Stimulated activated CD8-positive, alpha-beta memory T cell treated with anti-CD3 and anti-CD28 coated beads, Interleukin-4, amount 100 ng/mL, for 1 hour (primary cell): ENCODE data around the gene PAPPA.

Experiments
- DNase-seq, 2 donors: peaks; one replicate each; pipeline ENCODE4 v3.0.0-alpha.2; 2020; ENCODE audit warnings: low read depth in 2 of 2, low spot score in 1 of 2

PAPPA gene

DNA sequence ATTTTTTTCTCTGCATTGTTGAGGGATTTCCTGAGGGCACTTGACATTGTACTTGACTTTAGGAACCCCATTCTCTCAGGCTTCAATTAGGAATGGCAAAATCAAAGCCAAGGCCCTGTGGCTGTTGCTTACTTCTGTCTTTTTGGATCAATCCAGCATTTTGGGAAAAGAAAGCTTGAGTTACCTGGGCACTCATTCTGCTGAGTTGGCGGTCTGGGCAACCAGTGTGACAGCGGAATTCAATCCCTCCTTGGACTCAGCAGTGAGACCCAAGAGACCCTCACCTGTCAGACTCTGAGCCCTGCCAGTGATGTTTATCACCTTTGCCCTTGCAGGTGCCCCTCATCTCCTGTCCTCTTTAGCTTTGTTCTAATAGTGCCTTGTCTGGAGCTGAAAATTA is 225.3 kb downstream of the PAPPA start:
- no peak for DNase-seq

DNA sequence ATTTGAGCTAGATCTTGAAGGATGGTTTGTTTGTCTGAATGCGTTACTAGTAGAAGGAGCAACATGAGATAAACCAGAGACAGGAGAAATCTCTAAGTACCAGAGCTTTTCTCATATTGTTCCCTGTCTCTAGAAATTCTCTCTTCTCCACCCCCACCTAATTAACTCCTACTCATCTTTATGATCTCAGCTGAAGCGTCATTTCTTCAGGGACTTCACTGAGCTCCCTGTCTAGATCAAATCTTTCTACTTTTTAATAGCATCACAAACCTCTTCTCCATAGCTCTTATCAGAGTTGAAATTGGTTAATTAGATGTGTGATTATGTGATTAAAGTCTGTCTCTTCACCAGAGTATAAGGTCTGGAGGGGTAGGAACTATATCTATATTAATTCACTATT is 226.2 kb downstream of the PAPPA start:
- no peak for DNase-seq

DNA sequence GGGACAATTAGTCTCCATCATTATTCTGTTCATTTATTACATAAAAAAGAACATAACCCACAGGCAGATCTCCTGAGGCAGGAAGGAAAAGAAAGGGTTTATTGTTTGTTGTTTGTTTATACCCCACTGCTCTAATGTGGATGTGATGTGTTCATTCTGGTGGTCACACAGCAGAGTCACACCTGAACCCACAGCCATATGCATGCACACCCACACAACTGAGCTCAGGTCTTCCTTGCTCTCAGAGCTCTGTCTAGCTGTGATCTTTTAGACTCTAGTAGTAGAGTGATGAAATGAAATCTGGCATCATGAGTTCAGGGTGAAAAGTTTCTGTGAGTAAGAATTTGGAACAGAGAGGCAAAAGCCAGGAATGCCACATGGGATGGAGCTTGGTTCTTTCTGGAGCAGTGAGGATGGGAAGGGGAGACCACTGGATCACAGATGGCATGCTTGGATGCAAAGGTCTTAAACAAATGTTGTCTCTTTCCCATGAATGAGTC is 227.0 kb downstream of the PAPPA start:
- DNase-seq: no peak

DNA sequence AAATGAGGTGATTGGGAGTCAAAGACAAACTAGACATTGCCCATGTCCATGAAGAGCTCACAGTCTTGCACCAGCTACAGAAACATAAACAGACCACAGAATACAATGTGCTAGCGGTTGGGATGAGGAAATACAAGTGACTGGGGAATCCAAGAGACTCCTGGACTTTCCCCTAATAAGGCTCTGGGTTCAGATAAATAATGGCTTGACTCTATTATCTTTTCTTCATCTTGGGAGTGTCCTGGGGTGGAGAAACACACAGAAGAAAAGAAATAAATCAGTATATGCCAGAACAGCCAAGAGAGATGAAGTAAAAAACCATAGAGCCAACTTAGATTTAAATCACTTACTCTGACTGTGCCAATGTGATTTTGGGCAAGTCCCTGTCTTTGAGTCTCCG is 227.8 kb downstream of the PAPPA start:
- no peak for DNase-seq

DNA sequence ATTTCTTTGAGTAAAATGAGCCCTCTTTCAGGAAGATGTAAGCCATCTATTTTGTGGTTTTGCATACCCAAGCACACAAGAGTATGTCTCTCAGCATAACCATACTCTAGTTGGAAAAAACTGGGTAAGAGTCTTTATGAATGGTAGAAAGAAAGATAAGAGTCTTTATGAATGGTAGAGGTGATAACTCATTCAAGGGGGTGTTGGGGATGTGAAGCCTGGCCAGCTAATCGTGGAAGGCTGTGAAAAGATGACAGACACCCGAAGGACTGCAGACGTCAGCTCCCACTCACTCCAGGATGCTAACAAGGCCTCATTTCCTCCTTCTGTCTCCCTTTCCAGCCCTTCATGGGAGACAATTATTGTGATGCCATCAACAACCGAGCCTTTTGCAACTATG is 228.5 kb downstream of the PAPPA start:
- no peak for DNase-seq

DNA sequence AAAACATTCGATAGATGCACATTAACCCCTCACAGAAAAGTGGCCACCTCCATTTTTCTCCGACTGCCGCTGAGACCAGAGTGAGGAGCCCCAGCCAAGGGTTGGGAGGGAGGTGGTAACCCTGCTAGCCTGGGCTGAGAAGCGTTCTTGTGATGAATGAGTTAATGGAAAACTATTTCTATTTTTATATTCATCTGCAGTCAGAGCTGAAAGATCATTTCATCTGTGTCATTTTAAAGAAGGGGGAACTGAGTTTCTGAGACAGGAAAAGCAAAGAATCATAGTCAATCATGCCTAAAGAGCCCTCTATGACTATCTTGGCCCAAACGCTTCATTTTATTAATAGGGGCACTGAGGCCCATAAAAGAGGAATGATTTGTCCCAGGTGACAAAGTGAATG is 229.5 kb downstream of the PAPPA start:
- DNase-seq: no peak

DNA sequence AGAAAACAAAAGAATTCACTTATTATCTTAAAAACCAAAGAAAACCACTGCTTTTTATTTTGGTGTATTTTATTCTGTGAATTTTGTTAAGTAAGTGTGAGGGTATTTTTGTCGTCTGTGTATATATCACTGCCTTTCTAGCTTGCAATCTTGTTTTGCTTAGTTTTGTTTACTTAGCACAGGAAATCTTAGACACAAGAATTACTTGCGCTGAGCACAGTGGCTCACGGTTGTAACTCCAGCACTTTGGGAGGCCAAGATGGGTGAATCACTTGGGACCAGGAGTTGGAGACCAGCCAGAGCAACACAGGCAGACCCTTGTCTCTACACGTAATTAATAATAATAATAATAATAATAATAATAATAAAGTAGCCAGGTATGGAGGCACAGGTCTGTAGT is 230.3 kb downstream of the PAPPA start:
- DNase-seq: no peak

DNA sequence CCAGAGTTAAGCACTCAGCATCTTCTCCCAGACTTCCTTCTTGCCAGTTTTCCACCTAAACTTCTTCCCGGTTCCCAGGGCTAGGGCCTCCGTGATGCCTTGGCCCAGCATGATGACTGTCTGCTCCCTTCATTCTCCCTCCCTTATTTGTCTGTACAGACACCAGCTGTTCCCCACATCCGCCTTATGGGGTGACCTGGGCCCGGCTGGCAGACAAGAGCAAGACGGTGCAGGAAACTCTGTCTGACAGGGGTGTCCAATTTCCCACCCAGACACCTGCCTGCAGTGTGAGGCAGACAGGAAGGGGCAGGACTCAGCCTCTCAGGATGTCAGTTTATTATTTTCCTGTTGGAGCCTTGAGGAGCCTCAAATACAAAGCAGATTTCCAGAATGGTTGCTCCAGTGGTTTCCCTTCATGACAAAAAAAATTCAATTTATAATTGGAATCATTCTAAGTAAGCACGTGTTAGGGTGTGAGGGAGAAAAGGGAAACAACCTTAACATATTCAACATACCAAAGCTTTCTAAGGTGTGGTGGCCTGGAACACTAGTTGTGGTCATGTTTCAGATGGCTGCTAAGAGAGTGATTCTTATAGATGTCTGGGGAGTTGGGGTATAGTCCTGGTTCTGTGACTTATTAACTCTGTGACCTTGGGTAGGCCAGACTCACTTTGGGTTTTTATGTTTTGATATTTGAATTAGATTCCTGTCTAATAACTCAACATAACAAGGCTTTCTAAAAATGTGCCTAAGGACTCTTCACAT is 234.5 kb downstream of the PAPPA start:
- no peak for DNase-seq

DNA sequence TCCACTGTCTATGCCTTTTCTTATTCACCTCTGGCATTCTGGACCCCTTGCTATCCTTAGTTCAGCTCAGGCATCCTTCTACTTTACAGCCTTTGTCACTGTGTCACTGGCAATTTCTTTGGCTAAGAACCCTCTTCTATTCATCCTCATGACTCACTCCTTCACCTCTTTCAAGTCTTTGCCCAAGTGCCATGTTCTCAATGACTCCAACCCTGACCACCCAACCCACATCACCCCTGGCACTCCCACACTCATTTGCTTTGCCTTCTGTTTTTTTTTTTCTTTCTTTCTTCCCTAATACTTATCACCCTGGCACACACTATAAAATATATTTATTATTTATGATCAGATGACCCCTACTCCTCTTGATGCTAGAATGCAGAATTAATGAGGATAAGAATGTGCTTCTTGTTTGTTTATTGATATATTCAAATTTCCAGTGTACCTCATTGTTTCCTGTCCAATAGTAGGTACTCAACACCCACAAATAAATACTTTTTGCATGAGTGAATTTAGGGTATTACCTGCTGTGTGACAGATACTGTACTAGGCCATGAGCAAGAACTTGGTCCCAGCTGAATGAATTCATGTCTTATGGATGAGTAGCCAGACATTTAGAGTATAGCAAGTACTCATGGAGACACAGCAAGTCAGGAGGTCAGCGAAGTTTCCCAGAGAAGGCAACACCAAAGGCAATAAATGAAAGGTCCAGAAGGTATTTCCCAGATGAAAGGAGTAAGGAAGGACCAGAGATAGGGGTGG is 236.1 kb downstream of the PAPPA start:
- DNase-seq: no peak

DNA sequence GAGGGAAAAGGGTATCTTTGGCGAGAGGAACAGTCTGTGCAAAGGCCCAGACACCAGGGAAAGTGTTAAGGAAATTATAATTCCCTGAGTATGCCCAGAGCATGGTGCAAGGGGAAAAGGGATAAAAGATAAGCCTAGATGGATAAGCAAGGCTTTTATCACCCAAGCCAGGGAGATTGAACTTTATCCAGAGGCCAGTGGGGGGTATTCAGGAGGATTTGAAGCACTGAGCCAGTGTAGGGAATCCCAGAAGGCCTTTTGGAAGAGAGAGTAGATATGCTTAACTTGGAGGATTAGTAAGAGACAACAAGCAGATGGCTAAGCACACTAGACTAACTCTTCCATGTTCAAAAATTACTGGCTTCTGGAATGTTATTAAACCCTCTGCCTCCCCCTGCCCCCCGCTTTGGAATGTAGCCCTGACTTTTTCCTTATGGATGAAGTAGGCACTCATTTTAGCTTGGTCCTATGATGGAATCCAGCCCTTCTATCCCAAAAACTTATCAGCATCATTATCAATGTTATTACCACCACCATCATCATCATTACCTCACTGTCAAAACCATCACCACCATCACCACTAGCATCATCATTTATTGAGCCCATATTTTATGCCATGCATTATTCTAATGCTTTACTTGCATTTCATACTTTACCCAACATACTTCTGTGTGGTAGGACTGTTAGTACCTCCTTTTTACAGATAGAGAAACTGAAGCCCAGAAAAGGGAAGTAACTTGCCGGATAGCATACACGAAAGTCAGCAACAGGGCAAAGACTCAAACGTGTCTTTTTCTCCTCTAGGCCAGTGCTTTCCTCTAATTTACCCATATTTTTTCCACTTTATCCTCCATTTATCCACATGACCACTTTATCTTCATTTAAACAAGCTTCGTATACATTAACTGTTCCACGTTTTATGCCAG is 237.0 kb downstream of the PAPPA start:
- DNase-seq: no peak

DNA sequence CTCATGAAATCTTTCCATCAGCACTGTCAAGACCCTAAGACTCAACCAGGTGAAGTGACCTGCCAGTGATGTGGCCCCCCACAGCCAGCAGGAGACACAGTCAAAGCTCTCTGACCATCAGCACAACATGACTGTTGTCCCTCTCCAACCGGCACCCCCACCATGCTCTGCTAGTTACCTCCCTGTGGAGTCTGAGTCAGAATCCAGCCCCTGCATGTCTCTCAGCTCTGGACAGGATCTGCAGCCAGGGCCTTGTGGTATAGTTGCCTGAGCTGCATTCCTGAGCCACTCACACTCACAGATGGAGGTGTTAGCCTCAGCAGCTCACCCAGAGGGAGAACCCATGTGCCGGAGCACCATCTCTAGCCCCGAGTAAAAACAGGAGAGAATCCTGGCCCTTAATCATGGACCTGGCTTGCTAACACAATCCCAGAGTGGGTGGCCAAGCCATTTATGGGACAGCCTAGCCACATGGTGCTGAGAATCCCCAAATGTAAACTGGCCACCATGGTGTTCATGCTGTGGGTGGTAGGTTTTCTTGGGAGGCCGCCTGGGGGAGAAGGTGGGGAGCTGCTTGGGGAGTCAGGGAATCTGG is 237.8 kb downstream of the PAPPA start:
- no peak for DNase-seq

DNA sequence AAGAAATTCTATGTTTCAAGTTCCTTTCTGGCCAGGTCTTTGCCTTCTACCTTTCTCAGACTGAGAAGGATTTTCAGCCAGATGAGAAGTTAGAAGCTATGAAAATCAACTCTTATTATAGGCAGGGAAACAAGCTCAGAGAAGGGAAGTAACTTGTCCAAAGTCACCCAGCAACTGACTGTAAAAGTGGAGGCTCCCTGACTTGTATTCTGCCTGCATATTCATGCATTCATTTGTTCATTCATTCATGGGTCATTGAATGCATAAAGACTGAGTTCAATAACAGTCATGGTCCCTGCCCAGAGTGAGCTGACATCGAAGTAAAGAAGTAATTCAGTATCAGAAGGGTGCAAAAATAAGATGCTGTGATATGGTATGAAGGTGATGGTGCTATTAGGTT is 239.6 kb downstream of the PAPPA start:
- DNase-seq: no peak

DNA sequence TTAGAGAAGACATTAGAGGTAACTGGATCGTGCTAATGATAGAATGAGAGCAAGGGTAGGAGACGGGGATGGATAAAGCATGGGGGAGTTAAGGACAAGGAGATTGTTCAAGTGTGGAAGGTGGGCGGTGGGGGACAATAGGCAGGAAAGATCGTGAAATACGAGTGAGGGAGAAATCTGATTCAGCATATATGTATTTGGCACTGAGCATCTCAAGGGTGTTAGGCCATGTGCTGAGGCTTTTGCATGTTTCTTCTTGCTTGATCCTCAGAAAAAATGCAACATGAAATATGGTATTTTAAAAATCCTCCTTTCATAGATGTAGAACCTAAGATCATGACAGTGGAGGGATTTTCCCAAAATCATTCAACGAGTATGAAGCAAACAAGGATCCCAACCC is 240.5 kb downstream of the PAPPA start:
- no peak for DNase-seq

DNA sequence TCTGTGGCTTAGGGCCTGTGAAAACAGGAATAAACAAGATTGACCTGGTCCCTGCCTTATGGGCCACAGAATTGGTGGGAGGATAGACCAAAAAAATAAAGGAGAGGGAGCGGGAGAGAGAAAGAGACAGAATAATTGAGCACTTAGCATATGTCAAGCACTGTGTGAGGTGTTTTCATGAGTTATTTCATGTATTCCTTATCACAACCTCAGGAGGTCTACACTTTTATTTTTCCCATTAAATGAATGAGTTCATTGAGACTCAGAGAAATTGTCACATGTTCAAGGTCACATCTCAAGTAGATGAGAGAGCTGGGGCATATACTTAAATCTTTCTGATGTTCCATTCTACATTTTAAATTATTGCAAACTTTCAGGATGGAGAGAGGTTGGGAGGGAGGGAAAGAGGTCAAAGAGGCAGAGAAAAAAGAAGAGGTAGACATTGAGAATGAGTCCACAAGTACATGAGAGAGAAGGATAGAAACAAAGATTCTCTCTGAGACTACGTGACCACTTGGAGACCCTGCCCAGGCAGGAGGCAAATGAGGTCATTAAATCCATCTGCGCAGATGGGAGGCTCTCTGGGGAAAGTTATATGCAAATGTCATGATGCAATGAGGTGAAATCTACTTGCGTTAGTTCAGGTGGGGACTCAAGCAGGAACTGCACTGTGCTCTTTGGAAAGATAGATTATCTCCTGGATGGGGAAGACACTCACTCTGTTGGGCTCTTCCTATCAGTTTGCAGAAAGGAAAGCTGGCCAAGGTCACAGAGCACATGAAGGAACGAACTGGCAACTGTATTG is 241.5 kb downstream of the PAPPA start:
- no peak for DNase-seq

DNA sequence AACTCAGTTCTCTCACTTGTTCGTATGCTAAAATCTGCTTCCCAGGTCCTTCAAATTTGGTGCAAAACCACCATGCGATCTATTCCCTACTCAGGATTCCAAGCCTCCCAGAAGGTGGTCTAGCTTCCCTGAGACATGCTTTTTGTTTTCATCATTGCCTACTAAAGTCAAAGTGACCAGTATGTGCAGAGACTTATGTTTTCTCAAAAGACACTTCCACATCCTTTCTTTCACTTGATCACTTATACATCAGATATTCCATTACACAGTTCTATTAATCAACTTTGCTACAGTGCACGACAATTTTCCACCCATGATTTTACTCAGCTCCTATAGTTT is 242.1 kb downstream of the PAPPA start:
- DNase-seq: no peak

DNA sequence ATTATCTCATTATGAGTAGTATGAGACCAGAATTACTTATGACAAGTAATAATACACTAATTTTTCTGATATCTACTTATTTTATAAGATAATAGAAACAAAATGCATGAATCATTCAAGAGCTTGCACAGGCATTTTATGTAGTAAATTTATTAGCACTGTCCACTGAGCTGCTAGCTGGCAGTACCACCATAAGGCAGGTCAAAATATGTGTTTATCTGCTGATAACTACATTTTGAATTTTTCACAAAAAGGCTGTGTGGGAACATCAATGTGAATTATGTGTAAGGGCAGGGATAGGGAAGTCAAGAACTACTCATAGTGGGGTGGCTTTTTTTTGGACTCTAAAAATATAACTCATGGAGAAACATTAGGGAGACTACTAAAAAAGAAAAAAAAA is 249.6 kb downstream of the PAPPA start:
- DNase-seq: no peak

DNA sequence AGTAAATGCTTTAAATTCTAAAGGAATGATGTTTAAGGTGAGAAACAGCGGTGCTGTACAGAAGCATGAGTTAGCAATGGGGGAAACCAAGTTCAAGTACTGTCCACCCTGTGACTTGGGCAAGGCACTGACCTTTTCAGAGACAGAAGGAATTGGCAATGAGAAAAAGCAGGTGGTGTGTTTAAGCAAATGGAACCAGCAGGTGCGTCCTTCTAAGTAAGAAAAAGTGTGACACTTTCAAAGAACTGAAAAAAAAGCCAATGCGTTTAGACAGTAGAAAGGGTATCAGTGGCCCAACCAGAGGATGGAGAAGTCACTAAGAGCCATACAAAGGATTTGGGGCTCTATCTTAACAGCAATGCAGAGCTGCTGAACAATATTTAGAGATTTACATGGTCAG is 250.6 kb downstream of the PAPPA start:
- no peak for DNase-seq

DNA sequence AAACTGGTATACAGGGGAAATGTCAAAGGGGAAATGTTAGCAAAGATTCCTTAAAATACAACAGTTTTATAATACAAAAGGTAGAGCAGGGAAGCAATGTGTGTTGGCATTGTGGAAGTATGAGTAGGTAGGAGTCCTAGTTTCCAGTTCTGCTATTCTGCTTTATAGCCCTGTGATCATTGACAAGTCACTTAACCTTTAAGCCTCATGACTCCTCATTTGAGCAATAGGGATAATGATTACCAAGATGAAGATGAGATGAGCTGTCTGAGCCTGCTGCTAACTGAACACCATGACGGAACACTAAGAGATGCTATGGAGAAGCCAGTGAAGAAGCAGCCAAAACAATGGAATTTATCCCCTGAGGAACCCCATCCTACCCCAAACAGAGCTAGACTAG is 251.7 kb downstream of the PAPPA start:
- no peak for DNase-seq

DNA sequence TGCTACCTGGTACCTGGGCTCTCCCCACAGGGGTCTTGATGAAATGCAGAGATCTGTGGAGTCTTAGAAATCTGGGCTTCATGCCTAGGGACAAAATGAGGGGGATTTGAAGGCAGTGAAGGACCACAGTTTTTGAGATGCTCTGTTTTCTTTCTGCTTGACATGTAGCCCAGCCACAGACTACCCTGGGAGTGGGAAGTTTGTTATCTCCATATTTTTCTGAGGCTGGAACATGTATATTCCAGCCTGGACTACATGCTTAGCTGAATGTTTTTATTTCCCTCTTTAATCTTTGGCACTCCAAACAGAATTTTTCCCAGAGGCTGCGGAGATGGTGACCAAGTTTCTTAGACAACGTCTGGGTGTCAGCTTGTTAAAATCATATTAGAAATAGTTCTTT is 252.9 kb downstream of the PAPPA start:
- no peak for DNase-seq

DNA sequence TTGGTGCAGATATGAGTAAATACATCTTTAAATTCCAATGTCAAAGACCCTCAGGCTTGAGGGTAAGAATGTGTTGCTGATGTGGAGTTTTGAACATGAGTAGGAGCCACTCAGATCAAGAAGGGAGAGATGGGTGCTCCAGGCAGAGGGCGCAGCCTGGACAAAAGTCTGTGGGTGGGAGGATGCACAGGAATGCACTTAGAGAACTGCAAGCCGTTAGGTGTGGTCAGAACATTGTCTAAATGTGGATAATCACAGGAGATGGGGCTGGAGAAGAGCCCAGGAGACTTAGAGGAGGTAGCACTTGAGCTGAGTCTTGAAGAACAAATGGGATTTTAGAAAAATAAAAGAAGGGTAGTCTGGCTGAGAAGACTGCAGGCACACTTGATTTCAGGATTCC is 255.5 kb downstream of the PAPPA start:
- DNase-seq: no peak

DNA sequence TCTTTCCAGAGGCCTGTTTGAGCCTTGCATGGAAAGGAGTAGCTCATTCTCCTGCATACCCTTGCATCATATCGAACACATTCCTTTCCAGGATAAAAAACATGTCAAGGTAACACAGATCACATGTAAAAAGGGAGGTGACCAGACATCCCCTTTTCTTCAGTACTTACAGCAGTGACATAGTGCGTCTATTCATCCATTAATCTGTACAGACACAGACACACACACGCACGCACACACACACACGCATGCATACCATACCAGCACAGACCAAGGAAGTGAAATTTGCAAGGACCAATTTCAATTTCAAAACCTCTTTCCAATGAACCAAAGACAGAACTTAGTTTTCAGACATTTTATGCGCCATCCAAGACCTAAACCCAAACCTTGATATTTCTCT is 256.0 kb downstream of the PAPPA start:
- DNase-seq: no peak
